GM19438 (cell line): ENCODE measurements around the gene MLPH.
A peak's percentile ranks its signal among the peaks of the same experiment; 100 is the strongest.

Experiments used
- ATAC-seq: cut with Tn5 transposase; IDR thresholded peaks from one replicate; pipeline ENCODE4 v1.9.1; 2021; ENCODE audit warnings: low read depth; ENCODE audit not compliant: unreplicated experiment

The MLPH gene

DNA sequence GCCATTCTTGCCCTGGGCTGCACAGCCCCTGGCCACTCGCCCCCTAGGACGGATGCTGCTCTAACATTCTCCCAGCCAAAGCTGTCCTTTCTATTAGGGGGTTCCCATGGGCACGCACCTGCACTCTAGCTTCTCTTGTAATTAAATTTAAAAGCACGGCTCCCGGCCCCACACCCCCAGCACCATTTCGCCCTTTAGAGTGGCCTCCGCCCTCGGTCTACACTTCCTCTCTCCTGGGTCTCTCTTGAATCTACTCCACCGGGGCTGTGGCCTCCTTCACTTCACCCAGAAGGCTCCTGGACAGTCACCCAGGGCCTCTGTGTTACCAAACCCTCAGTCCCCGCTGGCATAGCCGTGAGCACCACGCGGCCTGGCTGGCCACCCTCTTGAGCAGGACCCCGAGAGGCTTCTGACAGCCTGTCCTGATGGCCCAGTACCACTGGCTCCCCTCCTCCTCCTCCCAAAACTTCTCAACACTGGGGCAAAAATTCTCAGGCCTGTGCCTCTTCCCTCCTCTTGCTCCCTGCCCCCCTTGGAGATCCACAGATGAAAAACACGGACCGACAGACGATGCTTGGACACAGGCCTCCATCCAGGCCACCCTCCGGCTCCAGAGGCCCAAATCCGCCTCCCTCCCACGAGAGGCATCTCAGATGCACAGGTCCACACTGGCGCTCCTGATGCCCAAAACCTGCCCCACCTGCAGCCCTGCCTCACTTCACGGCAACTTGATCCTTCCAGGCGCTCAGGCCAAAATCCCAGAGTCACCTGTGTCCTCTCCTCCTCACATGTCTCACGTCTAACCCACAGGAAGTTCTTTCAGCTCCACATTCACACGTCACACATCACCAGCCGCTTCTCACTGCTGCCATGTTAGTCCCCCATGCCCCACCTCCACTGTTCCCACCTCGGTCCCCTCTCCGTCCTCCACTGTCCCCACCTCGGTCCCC lies 110.4 kb downstream of the MLPH start:
- no peak for ATAC-seq

DNA sequence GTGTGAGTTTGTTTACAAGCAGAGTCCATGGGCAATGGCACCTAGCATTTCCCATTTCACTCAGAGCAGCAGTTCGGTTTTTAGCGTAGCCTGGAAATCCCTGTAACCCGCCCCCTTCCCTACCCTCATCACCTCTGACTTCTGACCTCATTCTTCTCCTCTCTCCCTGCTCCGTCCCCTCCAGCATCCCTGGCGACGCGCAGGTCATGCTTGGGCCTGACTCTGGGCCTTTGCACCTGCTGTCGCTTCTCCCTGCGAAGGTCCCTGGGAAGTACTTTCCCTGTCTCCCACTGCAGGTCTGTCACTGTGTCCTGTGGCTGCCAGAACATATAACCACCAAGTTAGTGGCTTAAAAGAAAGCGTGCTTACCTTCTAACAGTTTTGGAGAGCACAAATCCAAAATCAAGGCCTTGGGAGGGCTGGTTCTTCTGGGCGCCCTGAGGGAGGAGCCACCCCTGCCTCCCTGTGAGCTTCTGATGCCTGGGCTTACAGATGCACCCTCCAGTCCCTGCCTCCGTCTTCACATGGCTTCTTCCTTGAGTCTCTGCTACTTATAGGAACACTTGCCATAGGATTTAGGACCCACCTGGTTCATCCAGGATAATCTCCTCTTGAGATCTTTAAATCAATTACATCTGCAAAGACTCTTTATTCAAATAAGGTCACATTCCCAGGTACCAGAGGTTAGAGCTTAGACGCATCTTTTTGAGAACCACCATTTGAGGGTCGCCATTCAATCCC lies 111.6 kb downstream of the MLPH start:
- ATAC-seq, result no peak

- ATAC-seq, result no peak
Measured at GRCh38 chr2:237599465-237600110, 112.5 kb downstream of the MLPH start.

DNA sequence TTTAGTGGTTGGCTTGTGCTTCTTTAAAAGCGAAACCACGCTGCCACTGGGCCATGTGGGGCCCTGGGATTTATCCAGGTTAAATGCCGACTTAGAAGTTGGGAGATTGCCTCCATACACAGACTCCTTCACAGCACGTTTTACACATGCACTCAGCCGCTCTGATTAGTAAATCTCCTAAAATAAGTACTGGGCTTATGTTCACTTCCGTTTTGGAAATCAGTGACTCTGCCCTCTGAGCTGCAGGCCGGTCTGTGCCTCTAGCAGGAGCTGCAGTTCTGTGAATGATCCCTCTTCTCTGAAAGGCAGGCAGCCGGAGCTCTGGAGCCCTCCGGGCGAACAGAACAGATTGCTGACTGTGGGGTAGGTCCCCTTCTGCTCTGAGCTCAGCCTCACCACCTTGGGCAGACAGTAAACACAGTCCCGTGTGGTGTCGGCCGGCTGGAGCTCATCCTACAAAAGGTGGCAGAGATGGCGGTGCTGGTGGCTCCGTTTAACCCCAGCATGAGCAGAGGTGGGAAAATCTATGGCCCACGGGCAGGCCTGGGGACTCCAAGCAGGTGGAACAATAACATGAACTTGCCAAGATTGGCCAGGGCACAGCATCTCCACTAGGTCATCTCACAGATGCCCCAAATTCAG lies 113.3 kb downstream of the MLPH start:
- no peak for ATAC-seq

GRCh38 chr2:237601453-237602116 lies 114.5 kb downstream of the MLPH start:
- no peak for ATAC-seq

DNA sequence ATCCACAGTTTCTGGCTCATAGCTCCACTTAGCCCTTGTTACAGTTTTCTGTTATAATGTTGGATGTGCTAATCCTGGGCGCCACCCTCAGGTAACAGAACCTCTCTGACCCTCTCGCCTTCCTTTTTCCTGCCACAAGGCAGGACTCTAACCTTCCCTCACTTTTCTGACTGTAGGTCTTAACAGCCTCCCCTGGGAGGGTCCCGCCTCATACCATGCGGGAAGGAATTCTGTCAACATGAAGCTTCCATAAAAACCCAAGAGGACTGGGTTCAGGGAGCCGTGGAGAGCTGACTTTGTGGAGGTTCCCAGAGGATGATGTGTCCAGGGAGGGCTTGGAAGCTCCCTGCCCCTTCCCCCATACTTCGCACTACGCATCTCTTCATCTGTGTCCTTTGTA lies 115.4 kb downstream of the MLPH start:
- no peak for ATAC-seq

GRCh38 chr2:237603049-237603717 lies 116.1 kb downstream of the MLPH start:
- ATAC-seq, result no peak

DNA sequence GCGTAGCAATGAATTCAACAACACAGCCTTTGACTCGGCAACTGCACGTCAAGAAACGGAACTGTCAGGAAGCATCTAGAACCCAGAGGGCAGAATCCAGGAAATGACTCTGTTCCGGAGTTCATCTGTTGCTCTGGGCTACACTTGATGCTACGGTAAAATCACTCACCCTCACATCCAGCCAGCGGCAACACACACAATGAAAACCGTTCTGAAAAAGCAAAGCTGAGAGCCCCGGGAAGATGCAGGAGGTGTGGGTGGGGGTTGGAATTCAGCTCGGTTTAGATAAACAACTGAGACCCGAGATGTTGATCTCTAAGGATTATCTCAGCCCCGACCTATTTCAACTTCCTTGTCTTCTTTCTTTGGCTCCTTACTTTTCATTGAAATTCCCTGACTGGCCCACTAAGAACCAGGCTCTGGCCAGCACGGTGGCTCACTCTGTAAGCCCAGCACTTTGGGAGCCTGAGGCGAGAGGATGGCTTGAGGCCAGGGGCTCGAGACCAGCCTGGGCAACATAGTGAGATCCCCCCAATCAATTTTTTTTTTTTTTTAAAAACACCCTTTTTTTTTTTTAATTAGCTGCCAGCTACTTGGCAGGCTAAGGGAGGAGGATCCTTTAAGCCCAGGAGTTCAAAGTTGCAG lies 116.8 kb downstream of the MLPH start:
- peak; percentile 58 for ATAC-seq

DNA sequence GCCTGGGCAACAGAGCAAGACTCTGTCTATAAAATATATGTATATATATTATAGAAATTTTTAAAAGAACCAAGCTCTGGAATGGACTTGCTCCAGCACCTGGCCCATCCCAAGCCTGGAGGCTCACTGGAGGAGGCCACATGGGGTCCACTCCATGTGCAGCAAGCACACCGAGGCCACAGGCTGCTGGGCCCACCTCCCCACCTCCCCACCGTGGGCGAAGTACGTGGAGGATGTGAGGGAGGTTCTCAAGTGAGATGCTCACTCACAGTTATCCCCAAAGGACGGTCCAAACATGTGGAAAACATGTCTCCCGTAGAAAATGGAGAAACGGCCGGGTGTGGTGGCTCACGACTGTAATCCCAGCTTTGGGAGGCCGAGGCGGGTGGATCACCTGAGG lies 117.3 kb downstream of the MLPH start:
- no peak for ATAC-seq
